Fibroblast of mammary gland (primary cell): ENCODE results near the gene GLIS1.

Experiments used
- DNase-seq: peaks from one replicate; pipeline ENCODE4 v3.0.0-alpha.2; 2010; ENCODE audit warnings: low read depth
- H3K4me3 ChIP-seq: 2 replicates; pipeline ENCODE4 v1.5.1; 2011; ENCODE audit warnings: low read depth, mild to moderate bottlenecking, low read length, moderate library complexity; ENCODE audit not compliant: control insufficient read depth
- TF ChIP-seq, protein P1 (sequence below): conservative IDR thresholded peaks from 2 replicates; pipeline ENCODE4 v1.5.1; 2011; ENCODE audit warnings: low read depth, low read length, inconsistent platforms; ENCODE audit not compliant: control insufficient read depth, insufficient read depth

GLIS1 gene

DNA sequence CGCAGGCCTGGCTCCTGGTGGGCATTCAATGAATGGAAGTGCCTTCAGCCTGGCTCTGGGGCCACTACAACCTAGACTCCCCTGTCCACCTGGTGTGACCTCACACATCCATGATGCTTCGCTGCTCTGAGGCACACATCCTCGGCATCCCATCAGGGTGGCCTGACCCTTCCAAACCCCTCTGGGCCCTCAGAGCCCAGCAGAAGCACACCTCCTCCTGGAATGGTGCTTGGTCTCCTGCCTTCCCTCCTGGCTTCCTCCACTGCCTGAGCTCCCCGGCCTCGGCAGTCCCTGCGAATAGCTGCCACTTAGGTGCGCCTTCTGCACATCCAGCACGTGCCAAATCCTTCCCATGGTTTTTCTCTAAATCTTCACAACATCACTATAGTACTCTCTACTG is 133.8 kb downstream of the GLIS1 start:
- TF ChIP-seq, protein P1, sequence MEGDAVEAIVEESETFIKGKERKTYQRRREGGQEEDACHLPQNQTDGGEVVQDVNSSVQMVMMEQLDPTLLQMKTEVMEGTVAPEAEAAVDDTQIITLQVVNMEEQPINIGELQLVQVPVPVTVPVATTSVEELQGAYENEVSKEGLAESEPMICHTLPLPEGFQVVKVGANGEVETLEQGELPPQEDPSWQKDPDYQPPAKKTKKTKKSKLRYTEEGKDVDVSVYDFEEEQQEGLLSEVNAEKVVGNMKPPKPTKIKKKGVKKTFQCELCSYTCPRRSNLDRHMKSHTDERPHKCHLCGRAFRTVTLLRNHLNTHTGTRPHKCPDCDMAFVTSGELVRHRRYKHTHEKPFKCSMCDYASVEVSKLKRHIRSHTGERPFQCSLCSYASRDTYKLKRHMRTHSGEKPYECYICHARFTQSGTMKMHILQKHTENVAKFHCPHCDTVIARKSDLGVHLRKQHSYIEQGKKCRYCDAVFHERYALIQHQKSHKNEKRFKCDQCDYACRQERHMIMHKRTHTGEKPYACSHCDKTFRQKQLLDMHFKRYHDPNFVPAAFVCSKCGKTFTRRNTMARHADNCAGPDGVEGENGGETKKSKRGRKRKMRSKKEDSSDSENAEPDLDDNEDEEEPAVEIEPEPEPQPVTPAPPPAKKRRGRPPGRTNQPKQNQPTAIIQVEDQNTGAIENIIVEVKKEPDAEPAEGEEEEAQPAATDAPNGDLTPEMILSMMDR: no peak
- DNase-seq: no peak
- H3K4me3 ChIP-seq: no peak overlapping the region

DNA sequence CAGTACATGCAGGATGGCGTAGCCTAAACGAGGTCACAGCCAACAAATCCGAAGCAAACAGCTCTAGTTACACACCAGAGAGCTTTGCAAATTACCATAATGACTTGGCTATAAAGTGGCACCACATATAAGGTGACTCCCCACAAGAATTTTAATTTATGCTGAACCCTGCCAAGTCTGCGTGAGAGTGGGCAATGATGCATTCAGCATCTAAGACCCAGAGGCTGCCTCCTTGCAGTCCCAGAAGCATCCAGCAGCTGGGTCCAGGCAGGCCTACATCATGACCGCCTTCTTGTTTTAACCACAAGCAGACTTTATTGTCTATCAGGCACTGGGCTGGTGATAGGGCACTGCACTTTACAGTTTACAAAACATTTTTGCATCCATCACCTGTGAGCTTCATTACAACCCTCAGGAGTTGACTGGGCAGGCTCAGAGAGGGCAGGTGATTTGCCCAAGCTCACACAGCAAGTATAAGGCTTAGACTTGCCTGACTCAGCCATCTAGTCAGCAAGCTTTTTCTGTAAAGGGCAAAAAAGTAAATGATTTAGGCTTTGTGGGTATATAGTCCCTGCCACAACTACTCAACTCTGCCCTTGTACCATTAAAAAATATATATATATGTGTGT is 134.6 kb downstream of the GLIS1 start:
- H3K4me3 ChIP-seq: no peak overlapping the region
- TF ChIP-seq, protein P1: no peak
- no peak for DNase-seq

DNA sequence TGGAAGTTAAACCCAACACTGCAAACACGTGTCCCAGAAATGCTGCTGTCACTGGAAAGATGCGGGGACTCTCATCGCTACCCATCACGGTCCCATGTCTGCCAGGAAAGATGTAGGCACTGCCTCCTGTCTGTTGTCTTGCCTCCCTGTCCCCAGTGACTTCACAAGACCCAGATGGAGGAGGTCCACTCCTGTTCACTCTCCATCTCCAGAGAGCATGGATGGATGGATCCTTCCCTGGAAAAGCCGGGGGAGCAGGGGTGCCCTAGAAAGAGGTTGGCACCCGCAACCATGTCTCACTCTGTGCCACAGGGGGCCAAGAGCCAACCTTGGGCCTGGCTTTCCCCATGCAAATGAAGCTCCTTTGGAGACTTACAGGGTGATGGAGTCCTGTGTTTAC is 135.5 kb downstream of the GLIS1 start:
- H3K4me3 ChIP-seq: no peak overlapping the region
- TF ChIP-seq, protein P1: no peak
- no peak for DNase-seq

DNA sequence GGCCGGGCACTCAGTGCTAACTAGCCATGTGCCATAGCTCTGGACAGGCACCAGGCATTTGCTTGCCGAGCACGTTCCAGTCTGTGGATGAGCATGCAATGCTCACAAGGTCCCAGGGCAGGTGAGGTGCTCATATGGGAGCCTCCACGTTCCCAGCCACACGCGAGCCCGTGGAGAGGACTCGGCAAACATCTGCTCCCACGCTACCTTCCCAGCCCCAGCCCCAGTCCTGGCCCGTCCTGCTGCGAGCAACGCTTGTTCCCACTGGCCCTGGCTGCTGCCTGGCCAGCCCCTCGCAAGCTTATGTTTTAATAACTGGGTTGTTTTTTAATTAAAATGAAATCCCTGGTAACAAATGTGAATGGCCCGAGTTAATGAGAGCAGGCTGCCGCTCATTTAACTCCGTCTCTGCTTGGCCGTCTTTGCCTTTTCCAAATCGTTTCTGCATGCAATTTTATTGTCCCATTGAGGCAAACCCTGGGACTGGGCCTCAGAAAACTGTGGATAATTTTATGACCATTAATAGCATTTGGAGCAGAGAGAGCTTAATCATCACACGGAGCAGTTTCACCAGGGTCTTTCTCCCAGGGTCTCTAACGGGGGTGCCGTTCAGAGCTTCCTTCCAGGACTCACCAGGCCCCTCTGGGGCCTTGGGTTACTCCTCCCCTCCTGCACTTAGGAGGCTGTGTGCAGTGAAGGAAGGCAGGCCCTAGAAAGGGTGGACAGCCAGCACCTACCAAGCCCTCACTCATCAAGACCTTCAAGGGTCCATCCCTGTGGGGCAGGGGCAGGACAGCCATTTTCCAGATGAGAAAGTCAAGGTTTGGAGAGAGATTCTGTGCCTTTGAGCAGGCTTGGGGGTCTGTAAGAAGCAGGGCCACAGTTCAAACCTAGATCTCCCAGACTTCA is 136.8 kb downstream of the GLIS1 start:
- DNase-seq: no peak
- H3K4me3 ChIP-seq: no peak overlapping the region
- TF ChIP-seq, protein P1: no peak

DNA sequence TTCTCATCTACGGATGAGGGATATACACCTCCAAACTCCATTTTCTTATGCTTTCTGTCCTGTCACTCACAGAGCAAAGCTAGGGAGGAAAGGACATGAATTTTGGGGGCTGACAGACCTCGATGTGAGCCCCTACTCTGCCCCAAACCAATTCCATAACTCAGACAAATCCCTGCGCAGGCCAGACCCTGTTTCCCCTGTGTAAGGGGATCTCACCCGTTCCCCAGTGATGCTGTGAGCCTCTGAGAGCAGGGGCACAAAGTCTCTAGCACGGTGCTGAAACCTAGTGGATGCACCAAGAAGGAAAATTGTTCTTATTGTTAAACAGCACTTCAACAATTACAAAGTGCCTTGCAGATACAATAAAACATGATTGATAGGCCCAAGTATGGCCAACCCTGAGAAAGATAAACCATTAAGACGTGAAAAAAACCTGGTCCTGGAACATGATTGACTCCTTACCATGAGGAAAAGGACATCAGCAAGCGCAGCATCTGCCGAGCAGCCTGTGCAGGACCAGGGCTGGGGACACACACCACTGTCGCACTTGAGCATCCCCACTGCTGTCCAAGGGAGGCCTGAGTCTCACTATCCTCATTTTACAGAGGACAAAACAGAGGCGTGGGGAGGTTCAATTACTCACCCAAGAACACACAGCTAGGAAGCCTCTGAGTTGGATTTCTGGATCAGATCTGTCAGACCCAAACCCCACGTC is 137.8 kb downstream of the GLIS1 start:
- TF ChIP-seq, protein P1: no peak
- DNase-seq: no peak

DNA sequence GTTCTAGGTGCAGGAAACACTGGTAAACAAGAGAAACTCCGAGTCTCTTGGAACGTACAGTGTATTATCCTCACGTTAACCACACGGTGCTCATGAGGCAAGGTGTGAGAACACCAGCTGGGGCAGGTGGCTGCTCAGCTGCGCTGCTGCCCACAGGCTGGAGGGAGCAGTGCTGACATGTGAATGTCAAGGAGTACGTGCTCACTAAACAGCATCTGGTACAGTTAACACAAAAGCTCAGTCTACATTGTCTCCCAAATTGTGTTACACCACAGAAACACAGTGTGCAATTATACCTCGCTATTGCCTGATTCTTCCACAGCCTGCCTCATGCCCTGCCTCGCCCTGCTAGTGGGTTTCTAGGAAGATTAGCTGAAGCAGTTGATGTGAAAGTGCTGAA is 138.4 kb downstream of the GLIS1 start:
- H3K4me3 ChIP-seq: no peak overlapping the region
- TF ChIP-seq, protein P1: no peak
- no peak for DNase-seq

More for the DNA sequence above, 137.8 kb downstream of the GLIS1 start:
- no peak overlapping the region for H3K4me3 ChIP-seq
